A549 (cell line): ENCODE results near the gene COL13A1. TPM values are rescaled to one million over a fixed set of nuclear protein-coding genes. Genes with fewer than 3 reads are reported as not detected.

Experiments
- ATAC-seq, 2 experiments: fragments of 200-7000 bp in 1 of 2; fragments of >200 bp in 1 of 2; cut with Nextera tagmentation in 1 of 2; cut with Tn5 transposase in 1 of 2; 3 replicates each; pipeline versions ENCODE4 v1.8.0 to v1.9.1; 2018 to 2020; ENCODE audit warnings: mild to moderate bottlenecking in 1 of 2, moderate library complexity in 1 of 2
- CTCF ChIA-PET: fragments of 300-600 bp; sonication (Branson Sonifier 250); formaldehyde crosslinking; extraction: SDS; loops from one replicate; lab custom pipeline; 2021; ENCODE audit warnings: antibody characterized with exemption, inconsistent platforms; lab: Yijun Ruan, JAX
- POLR2A ChIA-PET: fragments of 350-600 bp; formaldehyde crosslinking; extraction: SDS; loops from one replicate; lab custom pipeline; 2021; ENCODE audit warnings: antibody characterized with exemption, inconsistent platforms; lab: Yijun Ruan, JAX
- DNase-seq, 2 experiments: peaks; one replicate each; pipeline versions ENCODE4 v3.0.0 to v3.0.0-alpha.2; 2011 to 2016; ENCODE audit warnings: low read depth in 1 of 2, low spot score in 1 of 2
- FAIRE-seq: peaks from 2 replicates; lab custom pipeline; 2011; peaks lifted over from hg19 to GRCh38; lab: Jason Lieb, UNC
- H3K27ac ChIP-seq, 2 experiments: fragments of >200 bp; sonication (Bioruptor Twin); formaldehyde crosslinking; 3 replicates each; pipeline ENCODE4 v1.5.1; 2016 to 2017
- H3K4me1 ChIP-seq: fragments of >200 bp; sonication (Bioruptor Twin); formaldehyde crosslinking; 3 replicates; pipeline ENCODE4 v1.6.1; 2016
- H3K4me2 ChIP-seq: fragments of >200 bp; sonication (Bioruptor Twin); formaldehyde crosslinking; 3 replicates; pipeline ENCODE4 v1.6.1; 2016
- H3K4me3 ChIP-seq: fragments of >200 bp; sonication (Bioruptor Twin); formaldehyde crosslinking; 3 replicates; pipeline ENCODE4 v1.5.1; 2016
- H3K9me3 ChIP-seq: fragments of >200 bp; sonication (Bioruptor Twin); formaldehyde crosslinking; 3 replicates; pipeline ENCODE4 v1.6.1; 2016
- CBX2 ChIP-seq: fragments of 200-600 bp; sonication (generic); IDR thresholded peaks from 2 replicates; pipeline ENCODE4 v1.6.1; 2016; ENCODE audit warnings: low read depth, mild to moderate bottlenecking, borderline replicate concordance
- E2F6 ChIP-seq: IDR thresholded peaks from 2 replicates; pipeline ENCODE4 v1.6.1; 2012; ENCODE audit warnings: low read depth, borderline replicate concordance
- EP300 ChIP-seq, 2 experiments: fragments of >200 bp; sonication (Bioruptor Twin); formaldehyde crosslinking; IDR thresholded peaks; 2 replicates in 1 of 2; 3 replicates in 1 of 2; pipeline ENCODE4 v1.6.1; 2016 to 2017
- FOXS1 ChIP-seq: fragments of 250-450 bp; sonication (Bioruptor Pico); IDR thresholded peaks from 2 replicates; pipeline ENCODE4 v1.5.0; 2020; ENCODE audit warnings: mild to moderate bottlenecking, moderate library complexity
- HDAC2 ChIP-seq: fragments of 200-600 bp; sonication (generic); IDR thresholded peaks from 2 replicates; pipeline ENCODE4 v1.6.1; 2016
- HOXB13 ChIP-seq: fragments of 250-450 bp; sonication (Bioruptor Pico); IDR thresholded peaks from 2 replicates; pipeline ENCODE4 v1.5.0; 2020; ENCODE audit warnings: low read depth, mild to moderate bottlenecking, moderate library complexity
- JUNB ChIP-seq: fragments of >200 bp; sonication (Bioruptor Twin); formaldehyde crosslinking; IDR thresholded peaks from 2 replicates; pipeline ENCODE4 v1.6.1; 2016
- KDM1A ChIP-seq: fragments of 200-600 bp; sonication (generic); IDR thresholded peaks from 2 replicates; pipeline ENCODE4 v1.6.1; 2016; ENCODE audit warnings: low read depth, mild to moderate bottlenecking
- MAX ChIP-seq: IDR thresholded peaks from 2 replicates; pipeline ENCODE4 v1.6.1; 2012
- MYC ChIP-seq: IDR thresholded peaks from 2 replicates; pipeline ENCODE4 v1.6.1; 2012; ENCODE audit warnings: mild to moderate bottlenecking, inconsistent platforms, low read length, improper control_type of control experiment, borderline replicate concordance
- NFE2L2 ChIP-seq: fragments of 150-350 bp; conservative IDR thresholded peaks from 2 replicates; pipeline ENCODE4 v1.6.1; 2014; ENCODE audit warnings: low read length
- NR3C1 ChIP-seq: fragments of >200 bp; sonication (Bioruptor Twin); formaldehyde crosslinking; IDR thresholded peaks from 3 replicates; pipeline ENCODE4 v1.6.1; 2017
- PBX3 ChIP-seq: IDR thresholded peaks from 2 replicates; pipeline ENCODE4 v1.6.1; 2012
- RARB ChIP-seq: fragments of 250-450 bp; sonication (Bioruptor Pico); IDR thresholded peaks from 2 replicates; pipeline ENCODE4 v1.8.0; 2021; ENCODE audit warnings: mild to moderate bottlenecking, moderate library complexity
- RFX5 ChIP-seq: fragments of 450-650 bp; IDR thresholded peaks from 2 replicates; pipeline ENCODE4 v1.7.1; 2014; ENCODE audit warnings: antibody characterized with exemption, mild to moderate bottlenecking, moderate library complexity
- TFCP2L1 ChIP-seq: fragments of 250-450 bp; sonication (Bioruptor Pico); IDR thresholded peaks from 2 replicates; pipeline ENCODE4 v1.5.0; 2021; ENCODE audit warnings: mild to moderate bottlenecking
- TP53 ChIP-seq: fragments of 250-450 bp; sonication (Bioruptor Pico); IDR thresholded peaks from 2 replicates; pipeline ENCODE4 v1.5.0; 2021; ENCODE audit warnings: mild to moderate bottlenecking, moderate library complexity
- USF2 ChIP-seq: fragments of 450-650 bp; IDR thresholded peaks from 2 replicates; pipeline ENCODE4 v1.6.1; 2014; ENCODE audit warnings: antibody characterized with exemption
- ZC3H11A ChIP-seq: fragments of 450-650 bp; IDR thresholded peaks from 2 replicates; pipeline ENCODE4 v1.6.1; 2014; ENCODE audit warnings: antibody characterized with exemption, mild to moderate bottlenecking
- WGBS: methylation state at CpG from one replicate; pipeline ENCODE4 v1.1.6; 2017; ENCODE audit errors: missing lambda C conversion rate; 5-methylcytosine and 5-hydroxymethylcytosine counted together
- polyA plus RNA-seq, 4 experiments: library from polyadenylated mRNA; depleted of rRNA in 3 of 4; stranded (reverse); fragments of >200 nt; fragmentation: RNase III in 1 of 4; extraction: RNeasy Plus Mini Kit Qiagen cat#74134 plus additional on column Dnase treatment in 1 of 4; gene quantifications; 2 replicates in 3 of 4; 3 replicates in 1 of 4; pipeline ENCODE4 v1.2.3, GENCODE V29; 2011 to 2017

COL13A1 gene
- polyA plus RNA-seq, 2 of the 4 experiments (the other 2 are of a cell fraction) = 0.08 to 0.27 TPM

GRCh38 chr10:69996611-69997010, 194.9 kb downstream of the COL13A1 start:
- H3K27ac ChIP-seq = no peak overlapping the region
- H3K4me3 ChIP-seq = no peak overlapping the region
- ChIA-PET CTCF (interaction anchor here (1.4 to 1.8 kb wide), 2 partner anchors 56 to 210 kb away, joined by 3 read pairs; partner anchors contain the start of gene MACROH2A2), POLR2A (no interaction called here)
- ATAC-seq (no peak), DNase-seq (no peak), FAIRE-seq (no peak)
- H3K4me1 ChIP-seq = no peaks in the 10 kb centered on the region
- no peaks in the 10 kb centered on the region for H3K9me3 ChIP-seq
- TF ChIP-seq HOXB13 (CRISPR knock-in tag) (no peak), TFCP2L1 (CRISPR knock-in tag) (no peak), CBX2 (no peak)
- H3K4me2 ChIP-seq = no peak overlapping the region
- 47% methylated on average over 2 of the region's 2 CpGs for WGBS

- Histone ChIP-seq H3K9me3 (no peaks in the 10 kb centered on the region), H3K27ac (no peak overlapping the region), H3K4me2 (no peak overlapping the region), H3K4me1 (no peaks in the 10 kb centered on the region)
- ATAC-seq = no peak
- POLR2A ChIA-PET = no interaction called here
- CTCF ChIA-PET = interaction anchor here (1.0 kb wide), 1 partner anchor 14 kb away, joined by 4 read pairs; no protein-coding TSS in a partner anchor
- no peak for DNase-seq
- no peak for TF ChIP-seq TP53 (CRISPR knock-in tag)
- peak; percentile 51 for TF ChIP-seq ZC3H11A
- TF ChIP-seq, all 56 proteins: peak for 1
- FAIRE-seq = no peak
- WGBS = 72% methylated on average over 4 of the region's 4 CpGs
- H3K4me3 ChIP-seq = no peak overlapping the region
These were observed 198.6 kb downstream of the COL13A1 start for GRCh38 chr10:70000262-70000661.

GRCh38 chr10:70007116-70007820, 205.6 kb downstream of the COL13A1 start:
- ATAC-seq (no peak), DNase-seq (no peak), FAIRE-seq (no peak)
- POLR2A ChIA-PET = no interaction called here
- Histone ChIP-seq H3K4me3 (no peak overlapping the region), H3K9me3 (no peaks in the 10 kb centered on the region), H3K27ac (no peak overlapping the region), H3K4me2 (no peak overlapping the region), H3K4me1 (no peaks in the 10 kb centered on the region)
- 57% methylated on average over 9 of the region's 9 CpGs for WGBS
- TF ChIP-seq HOXB13 (CRISPR knock-in tag) (no peak), MAX (no peak), TFCP2L1 (CRISPR knock-in tag) (no peak), EP300 (IDR thresholded peaks at IDR 0.05) (no peak), RFX5 (no peak), MYC (no peak), NR3C1 (no peak), CBX2 (no peak), JUNB (no peak), KDM1A (no peak), NFE2L2 (no peak), USF2 (no peak), HDAC2 (no peak), ZC3H11A (no peak), E2F6 (no peak), RARB (CRISPR knock-in tag) (no peak), FOXS1 (CRISPR knock-in tag) (no peak), PBX3 (no peak)
- CTCF ChIA-PET = interaction anchor here (0.7 to 1.2 kb wide), 3 partner anchors 19 to 93 kb away, joined by 3 read pairs; no protein-coding TSS in a partner anchor

Other genes starting within 250 kb of the COL13A1 start
- not detected in 2 replicates for gene NEUROG3, start 228.5 kb upstream of the COL13A1 start, polyA plus RNA-seq (2011; rRNA removed)
- not detected in 3 replicates for gene NEUROG3, start 228.5 kb upstream of the COL13A1 start, polyA plus RNA-seq (2017; fragmentation: RNase III; extraction: RNeasy Plus Mini Kit Qiagen cat#74134 plus additional on column Dnase treatment)
- gene FAM241B, start 171.7 kb upstream of the COL13A1 start, polyA plus RNA-seq (2011; rRNA removed) = 17.8 and 22.8 TPM in 2 replicates
- gene FAM241B, start 171.7 kb upstream of the COL13A1 start, polyA plus RNA-seq (2017; fragmentation: RNase III; extraction: RNeasy Plus Mini Kit Qiagen cat#74134 plus additional on column Dnase treatment) = 22.0 to 24.5 TPM (median 23.8 TPM) in 3 replicates